Fibroblast of gingiva (primary cell): Measurements from ENCODE around the gene ELN.

ENCODE experiments used
- DNase-seq: peaks from one replicate; pipeline ENCODE4 v3.0.0-alpha.2; 2011; ENCODE audit warnings: low read depth

Gene ELN

DNA sequence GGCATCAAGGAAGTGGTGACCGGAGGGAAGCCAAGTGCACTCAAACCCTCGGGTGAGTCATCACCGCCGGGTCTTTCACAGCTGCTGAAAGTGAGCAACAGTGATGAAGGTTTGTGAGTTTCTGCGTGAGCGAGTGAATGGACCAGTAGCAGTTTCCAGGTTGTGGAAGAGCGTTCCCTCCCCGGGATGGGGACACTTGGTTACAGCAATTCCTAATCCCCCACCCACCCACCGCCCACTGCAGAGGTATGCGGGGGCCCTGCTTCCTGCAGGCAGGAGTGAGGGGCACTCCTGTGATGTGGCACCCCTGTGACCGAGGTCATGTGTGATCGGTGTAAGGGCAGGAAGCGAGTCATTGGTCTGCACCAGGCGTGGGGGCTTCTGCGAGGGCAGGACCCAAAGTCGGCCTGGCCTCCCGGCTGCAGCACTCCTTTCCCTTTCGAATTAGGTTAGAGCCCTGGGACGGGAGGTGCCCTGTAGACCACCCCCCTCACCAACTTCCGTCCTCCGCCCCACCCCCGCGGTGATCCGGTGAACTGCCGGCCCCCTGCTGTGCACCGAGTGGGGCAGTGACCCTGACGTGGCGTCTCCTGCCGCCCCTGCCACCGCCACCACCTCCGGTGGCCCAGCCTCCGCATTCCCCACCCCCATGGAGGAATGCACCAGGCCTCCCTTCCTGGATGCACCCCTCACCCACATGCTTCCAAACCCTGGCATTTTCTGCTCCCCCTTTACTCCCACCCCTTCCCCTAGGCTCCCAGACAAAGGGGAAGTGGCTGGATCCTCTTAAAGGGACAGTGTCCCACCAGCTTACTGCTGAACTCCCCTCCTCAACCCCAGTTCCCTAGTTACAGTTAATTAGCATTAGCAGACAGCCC, 66.5 kb downstream of the ELN start:
- peak; percentile 80 for DNase-seq

DNA sequence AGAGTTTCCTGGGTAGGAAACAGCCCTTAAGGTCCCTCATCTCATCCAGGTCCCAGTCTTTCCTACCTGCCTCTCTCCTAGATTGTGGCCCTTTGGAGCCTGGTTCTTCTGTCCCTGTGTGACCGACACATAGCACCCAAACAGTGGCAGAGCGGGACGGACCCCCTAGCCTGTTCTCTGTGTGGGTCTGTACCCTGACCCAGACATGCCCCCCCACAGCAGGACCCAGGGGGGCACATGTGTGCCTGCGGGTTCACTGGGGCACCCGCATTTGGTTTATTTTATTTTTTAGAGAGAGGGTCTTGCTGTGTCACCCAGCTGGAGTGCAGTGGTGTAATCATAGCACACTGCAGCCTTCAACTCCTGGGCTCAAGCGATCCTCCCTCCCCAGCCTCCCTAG, 67.2 kb downstream of the ELN start:
- no peak for DNase-seq

DNA sequence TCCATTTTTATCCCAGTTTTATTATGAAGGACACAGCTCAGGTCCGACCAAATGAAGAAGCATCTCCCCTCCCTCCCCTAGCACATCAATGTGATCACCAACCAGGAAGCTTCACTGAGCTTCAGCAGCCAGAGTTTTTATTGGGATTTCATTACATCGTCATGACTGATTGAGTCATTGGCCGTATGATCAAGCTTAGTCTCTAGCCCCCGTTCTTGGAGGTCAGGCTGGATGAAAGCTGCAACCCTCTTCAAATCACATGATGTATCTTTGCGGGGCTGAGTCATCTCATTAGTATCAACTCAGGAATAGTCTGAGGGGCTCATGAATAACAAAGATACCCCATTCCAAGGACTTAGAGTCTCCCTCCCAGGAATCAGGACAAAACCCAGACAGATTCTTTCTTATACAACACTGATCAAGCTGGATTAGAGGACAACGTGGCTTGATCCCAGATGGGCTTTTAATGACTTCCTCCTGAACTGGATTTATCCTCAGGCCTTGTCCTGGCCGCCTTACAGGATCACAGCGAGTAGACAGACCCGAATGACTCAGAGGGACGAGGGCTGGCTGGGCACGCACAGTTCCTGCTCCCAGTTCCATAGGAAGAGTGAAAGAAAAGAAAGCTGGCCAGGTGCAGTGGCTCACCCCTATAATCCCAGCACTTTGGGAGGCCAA, 70.1 kb downstream of the ELN start:
- DNase-seq = peak; percentile 84

GRCh38 chr7:74099031-74099430, 71.1 kb downstream of the ELN start:
- no peak for DNase-seq

GRCh38 chr7:74101061-74101681, 73.2 kb downstream of the ELN start:
- DNase-seq = peak; percentile 27

GRCh38 chr7:74103219-74103772, 75.3 kb downstream of the ELN start:
- DNase-seq = no peak

DNA sequence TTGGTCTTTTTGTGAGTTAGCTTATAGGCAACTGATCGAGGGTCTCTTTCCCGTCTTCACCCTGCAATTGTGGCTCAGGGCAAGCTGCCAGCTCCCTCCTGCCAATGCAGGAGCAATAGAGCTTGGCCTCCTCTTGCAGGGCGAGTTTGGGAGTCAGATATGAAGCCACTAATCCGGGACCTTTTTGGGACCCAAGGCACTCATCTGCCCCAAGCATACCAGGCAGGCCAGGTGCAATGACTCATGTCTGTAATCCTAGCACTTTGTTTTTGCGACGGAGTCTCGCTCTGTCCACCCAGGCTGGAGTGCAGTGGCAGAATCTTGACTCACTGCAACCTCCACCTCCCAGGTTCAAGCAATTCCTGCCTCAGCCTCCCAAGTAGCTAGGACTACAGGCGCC, 76.7 kb downstream of the ELN start:
- DNase-seq = no peak

DNA sequence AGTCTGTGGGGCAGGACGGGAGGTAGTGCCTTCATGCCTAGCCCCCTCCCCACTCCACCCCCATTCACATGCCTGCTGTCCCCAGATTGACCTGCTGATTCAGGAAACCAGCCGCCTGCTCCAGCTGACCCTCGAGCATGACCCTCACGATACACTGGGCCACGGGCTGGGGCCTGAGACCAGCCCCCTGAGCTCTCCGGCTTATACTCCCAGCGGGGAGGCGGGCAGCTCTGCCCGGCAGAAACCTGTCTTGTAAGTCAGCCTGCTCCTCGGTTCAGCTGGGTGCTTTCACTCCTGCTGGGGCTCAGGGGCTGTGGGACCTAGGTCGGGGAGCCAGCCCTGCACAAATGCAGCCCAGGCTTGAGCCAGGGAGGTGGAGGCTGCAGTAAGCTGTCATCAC, 78.0 kb downstream of the ELN start:
- DNase-seq = no peak

DNA sequence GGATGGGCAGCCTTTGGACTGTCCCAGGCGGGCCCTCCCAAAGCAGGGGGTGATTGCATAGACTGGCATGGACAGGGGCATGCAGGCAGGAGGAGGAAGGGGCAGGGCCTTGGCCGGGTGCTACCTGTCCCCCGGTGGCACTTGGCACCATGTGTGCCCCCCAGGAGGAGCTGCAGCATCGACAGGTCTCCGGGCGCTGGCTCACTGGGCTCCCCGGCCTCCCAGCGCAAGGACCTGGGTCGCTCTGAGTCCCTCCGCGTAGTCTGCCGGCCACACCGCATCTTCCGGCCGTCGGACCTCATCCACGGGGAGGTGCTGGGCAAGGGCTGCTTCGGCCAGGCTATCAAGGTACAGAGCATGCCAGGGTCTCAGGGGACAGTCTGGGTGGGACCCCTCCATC, 78.9 kb downstream of the ELN start:
- DNase-seq = no peak

DNA sequence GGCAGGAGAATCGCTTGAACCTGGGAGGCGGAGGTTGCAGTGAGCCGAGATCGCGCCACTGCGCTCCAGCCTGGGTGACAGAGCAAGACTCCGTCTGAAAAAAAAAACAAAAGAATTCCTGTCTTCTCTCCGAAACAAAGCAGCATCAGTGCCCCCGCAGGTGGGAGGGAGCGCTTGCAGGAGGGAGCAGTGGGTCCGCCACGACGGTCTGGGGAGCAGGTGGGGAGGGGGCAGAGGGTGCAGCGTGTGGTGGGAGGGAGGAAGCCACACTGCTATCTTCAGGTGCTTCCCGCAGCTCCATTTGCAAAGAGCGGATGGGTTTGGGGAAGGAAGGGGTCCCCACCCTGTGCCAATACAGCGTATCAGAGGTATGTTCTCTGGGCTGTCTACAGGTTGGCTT, 87.4 kb downstream of the ELN start:
- no peak for DNase-seq

GRCh38 chr7:74116356-74116755, 88.4 kb downstream of the ELN start:
- DNase-seq = no peak
